HepG2 (cell line): ENCODE measurements around the gene AKT2. TPM values are rescaled to one million over a fixed set of nuclear protein-coding genes. Genes with fewer than 3 reads are reported as not detected.

Experiments used
- ATAC-seq: fragments of 200-7000 bp; cut with Tn5 transposase; 3 replicates; pipeline ENCODE4 v1.9.1; 2020; ENCODE audit warnings: mild to moderate bottlenecking, moderate library complexity
- BruUV-seq: library from RNA; stranded (reverse); fragments of 400-500 nt; replicated peaks from 2 replicates; lab custom pipeline; 2021; lab: Mats Ljungman, UMichigan
- CTCF ChIA-PET: fragments of 300-600 bp; formaldehyde crosslinking; extraction: SDS; loops from one replicate; lab custom pipeline; 2021; ENCODE audit warnings: low total read pairs, inconsistent platforms, low intra/inter-chr PET ratio; lab: Yijun Ruan, JAX
- POLR2A ChIA-PET: fragments of 350-600 bp; sonication (Branson Sonifier 250); formaldehyde crosslinking; loops from one replicate; lab custom pipeline; 2020; ENCODE audit warnings: antibody characterized with exemption, inconsistent platforms; lab: Yijun Ruan, JAX
- DNase-seq: peaks from one replicate; pipeline ENCODE4 v3.0.0-alpha.2; 2015; ENCODE audit warnings: low spot score
- FAIRE-seq: peaks from 3 replicates; lab custom pipeline; 2011; peaks lifted over from hg19 to GRCh38; lab: Jason Lieb, UNC
- H2AFZ ChIP-seq: one replicate; pipeline ENCODE4 v1.6.1; 2011; ENCODE audit warnings: low read length, inconsistent platforms
- H3K27ac ChIP-seq: fragments of 300-600 bp; 3 replicates; pipeline ENCODE4 v1.8.0; 2011; ENCODE audit warnings: mixed run types, mild to moderate bottlenecking, mixed read lengths, low read length, inconsistent platforms; ENCODE audit not compliant: insufficient read depth; ENCODE audit errors: extremely low read length
- H3K27me3 ChIP-seq, 2 experiments: fragments of 200-600 bp in 1 of 2; 2 replicates in 1 of 2; 3 replicates in 1 of 2; pipeline versions ENCODE4 v1.6.0 to v1.8.0; 2011; ENCODE audit warnings: low read length in 2 of 2, mild to moderate bottlenecking in 2 of 2, moderate library complexity in 2 of 2, inconsistent platforms in 1 of 2; ENCODE audit not compliant: insufficient read depth in 2 of 2, control insufficient read depth in 1 of 2
- H3K36me3 ChIP-seq, 2 experiments: fragments of 200-600 bp in 1 of 2; replicated peaks in 1 of 2; 2 replicates in 1 of 2; 3 replicates in 1 of 2; pipeline versions ENCODE4 v1.5.1 to v1.8.0; 2011; ENCODE audit warnings: low read length in 2 of 2, inconsistent platforms in 1 of 2; ENCODE audit not compliant: insufficient read depth in 2 of 2, control insufficient read depth in 1 of 2
- H3K4me1 ChIP-seq: 2 replicates; pipeline ENCODE4 v1.5.1; 2012; ENCODE audit warnings: low read length, inconsistent platforms; ENCODE audit not compliant: insufficient read depth
- H3K4me2 ChIP-seq: 2 replicates; pipeline ENCODE4 v1.6.0; 2011; ENCODE audit warnings: low read depth, low read length, inconsistent platforms
- H3K4me3 ChIP-seq, 3 experiments: fragments of 200-600 bp in 1 of 3; sonication (generic), shearing (Covaris generic) in 1 of 3; replicated peaks in 1 of 3; 2 replicates each; pipeline ENCODE4 v1.5.1; 2011 to 2016; ENCODE audit warnings: low read length in 3 of 3, inconsistent platforms in 2 of 3, low read depth in 2 of 3, mild to moderate bottlenecking in 2 of 3, control low read depth in 1 of 3, mixed read lengths in 1 of 3; ENCODE audit not compliant: insufficient read depth in 1 of 3
- H3K79me2 ChIP-seq: one replicate; pipeline ENCODE4 v1.6.1; 2011; ENCODE audit warnings: low read length, inconsistent platforms; ENCODE audit not compliant: insufficient read depth
- H3K9ac ChIP-seq: 2 replicates; pipeline ENCODE4 v1.6.0; 2011; ENCODE audit warnings: mild to moderate bottlenecking, low read depth, low read length, inconsistent platforms; ENCODE audit not compliant: insufficient read depth
- H3K9me3 ChIP-seq: 2 replicates; pipeline ENCODE4 v1.5.1; 2012; ENCODE audit warnings: mild to moderate bottlenecking, low read length
- H4K20me1 ChIP-seq: 2 replicates; pipeline ENCODE4 v1.6.0; 2011; ENCODE audit warnings: inconsistent platforms, mild to moderate bottlenecking, low read length, moderate library complexity; ENCODE audit not compliant: insufficient read depth
- AKAP8 ChIP-seq: sonication (generic); formaldehyde crosslinking; IDR thresholded peaks from 2 replicates; pipeline ENCODE4 v1.5.1; 2020; ENCODE audit warnings: mild to moderate bottlenecking, missing genetic modification reagents
- CREB1 ChIP-seq, 2 experiments: fragments of 450-650 bp in 1 of 2; IDR thresholded peaks; 2 replicates each; pipeline ENCODE4 v1.6.1; 2016 to 2017; ENCODE audit warnings: control low read depth in 1 of 2, mild to moderate bottlenecking in 1 of 2, missing compliant biosample characterization in 1 of 2, missing genetic modification characterization in 1 of 2
- DPF2 ChIP-seq: sonication (generic); formaldehyde crosslinking; IDR thresholded peaks from 2 replicates; pipeline ENCODE4 v1.4.0; 2020; ENCODE audit warnings: mild to moderate bottlenecking, low read depth, missing genetic modification reagents, borderline replicate concordance
- HIVEP1 ChIP-seq: sonication (generic); formaldehyde crosslinking; IDR thresholded peaks from 2 replicates; pipeline ENCODE4 v1.4.0; 2020; ENCODE audit warnings: mild to moderate bottlenecking, missing genetic modification reagents
- MXI1 ChIP-seq: IDR thresholded peaks from 3 replicates; pipeline ENCODE4 v1.6.1; 2012; ENCODE audit warnings: low read depth, low read length, inconsistent platforms, borderline replicate concordance
- TEAD3 ChIP-seq: optimal IDR thresholded peaks from 2 replicates; pipeline ENCODE3; 2016; ENCODE audit warnings: borderline replicate concordance
- ZKSCAN1 ChIP-seq: fragments of 150-350 bp; IDR thresholded peaks from 2 replicates; pipeline ENCODE4 v1.6.1; 2014; ENCODE audit warnings: low read length
- ZNF10 ChIP-seq: sonication (generic); formaldehyde crosslinking; IDR thresholded peaks from 2 replicates; pipeline ENCODE4 v1.4.0; 2020; ENCODE audit warnings: mild to moderate bottlenecking, low read depth, missing genetic modification reagents, borderline replicate concordance
- ZNF3 ChIP-seq: IDR thresholded peaks from 2 replicates; pipeline ENCODE4 v1.7.0; 2017; ENCODE audit warnings: inconsistent platforms
- ZNF713 ChIP-seq: sonication (generic); formaldehyde crosslinking; IDR thresholded peaks from 2 replicates; pipeline ENCODE4 v1.4.0; 2020; ENCODE audit warnings: mild to moderate bottlenecking, missing genetic modification reagents
- ZNF780A ChIP-seq: sonication (generic); formaldehyde crosslinking; IDR thresholded peaks from 2 replicates; pipeline ENCODE4 v1.8.0; 2022; ENCODE audit warnings: mild to moderate bottlenecking, missing genetic modification reagents, moderate library complexity
- WGBS: methylation state at CpG from one replicate; pipeline ENCODE4 v1.1.6; 2017; ENCODE audit warnings: low lambda C conversion rate; 5-methylcytosine and 5-hydroxymethylcytosine counted together
- in situ Hi-C: cut with HindIII; loops from 2 replicates; pipeline ENCODE4 v1.10.0; 2017; ENCODE audit warnings: low pct_unique_long_range_greater_than_20kb; ENCODE audit not compliant: extremely low pct_ligation_motif_present
- intact Hi-C: fragments of 100-400 bp; cut with micrococcal nuclease; formaldehyde crosslinking; loops from one replicate; pipeline ENCODE4 v1.10.0; 2022; ENCODE audit not compliant: unreplicated experiment
- polyA plus RNA-seq, 8 experiments: library from polyadenylated mRNA; depleted of rRNA in 3 of 8; stranded (reverse) in 7 of 8; unstranded in 1 of 8; fragments of >200 nt; fragmentation: Illumina TruSeq in 4 of 8; extraction: Trizol in 4 of 8; gene quantifications; 2 replicates each; pipeline versions ENCODE4 v1.2.1 to v1.2.3, GENCODE V29; 2011 to 2016; ENCODE audit warnings: low read depth in 4 of 8, missing spikeins in 1 of 8, mixed read lengths in 1 of 8; ENCODE audit not compliant: insufficient read depth in 1 of 8
- total RNA-seq, 5 experiments: library from RNA; depleted of rRNA; stranded (reverse); fragments of >200 nt; fragmentation: Illumina TruSeq; extraction: Trizol; gene quantifications; 2 replicates each; pipeline ENCODE4 v1.2.3, GENCODE V29; 2016; ENCODE audit warnings: low read depth in 1 of 5
- TF ChIP-seq, protein P1 (sequence below): IDR thresholded peaks from 2 replicates; pipeline ENCODE4 v1.6.1; 2016; ENCODE audit warnings: low read depth, control low read depth
- TF ChIP-seq, protein P2 (sequence below): sonication (generic); formaldehyde crosslinking; IDR thresholded peaks from 2 replicates; pipeline ENCODE4 v1.8.1; 2023; ENCODE audit warnings: mild to moderate bottlenecking, inconsistent platforms, moderate library complexity, missing genetic modification reagents, borderline replicate concordance
- TF ChIP-seq, protein P3 (sequence below): sonication (generic); formaldehyde crosslinking; IDR thresholded peaks from 2 replicates; pipeline ENCODE4 v1.4.0; 2020; ENCODE audit warnings: missing genetic modification reagents
- TF ChIP-seq, protein P4 (sequence below): sonication (generic); formaldehyde crosslinking; IDR thresholded peaks from 2 replicates; pipeline ENCODE4 v1.4.0; 2020; ENCODE audit warnings: missing genetic modification reagents; ENCODE audit errors: not compliant biosample characterization

The AKT2 gene
- total and polyA plus RNA-seq, 2 of the 13 experiments (the other 11 are each of a cell fraction or from before 2014, with no cell fraction given) = 82.1 to 173 TPM

DNA sequence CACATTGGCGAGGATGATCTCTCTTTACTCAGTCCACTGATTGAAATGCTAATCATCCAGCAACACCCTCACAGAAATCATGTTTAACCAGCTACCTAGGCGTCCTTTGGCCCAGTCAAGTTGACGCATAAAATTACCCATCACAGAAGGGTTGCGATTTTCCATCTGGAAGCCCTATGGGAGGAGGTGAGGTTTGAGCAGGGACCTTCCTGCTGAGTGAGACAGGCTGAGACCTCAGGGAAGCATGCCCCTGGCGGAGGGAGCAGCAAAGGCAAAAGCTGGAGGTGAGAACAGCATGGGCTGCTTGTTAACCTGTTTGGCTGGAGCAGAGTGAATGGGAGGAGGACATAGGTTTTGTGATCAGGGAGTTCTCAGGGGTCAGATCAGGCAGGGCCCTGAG is 74.3 kb downstream of the AKT2 start:
- ATAC-seq (no peak), FAIRE-seq (no peak), DNase-seq (no peak)
- H3K36me3 ChIP-seq = peaks cover 0 to 2% of the 10 kb centered on the region in 2 experiments; a peak in 1 of 5 replicates
- intact Hi-C loops = no loop called here
- H4K20me1 ChIP-seq = no peaks in the 10 kb centered on the region
- ChIA-PET POLR2A (no interaction called here), CTCF (no interaction called here)
- no peak overlapping the region for H3K4me3 ChIP-seq
- peaks cover 7% of the 10 kb centered on the region for H3K4me1 ChIP-seq
- H3K9ac ChIP-seq = no peak overlapping the region
- BruUV-seq = no TSS peak
- H3K27me3 ChIP-seq = no peaks in the 10 kb centered on the region
- in situ Hi-C loops = no loop called here
- H3K79me2 ChIP-seq = no peaks in the 10 kb centered on the region
- no peak overlapping the region for H3K27ac ChIP-seq
- 92% methylated on average over 5 of the region's 5 CpGs for WGBS
- H3K9me3 ChIP-seq = no peaks in the 10 kb centered on the region
- no peak overlapping the region for H3K4me2 ChIP-seq
- no peak for TF ChIP-seq MXI1
- TF ChIP-seq, protein P1, sequence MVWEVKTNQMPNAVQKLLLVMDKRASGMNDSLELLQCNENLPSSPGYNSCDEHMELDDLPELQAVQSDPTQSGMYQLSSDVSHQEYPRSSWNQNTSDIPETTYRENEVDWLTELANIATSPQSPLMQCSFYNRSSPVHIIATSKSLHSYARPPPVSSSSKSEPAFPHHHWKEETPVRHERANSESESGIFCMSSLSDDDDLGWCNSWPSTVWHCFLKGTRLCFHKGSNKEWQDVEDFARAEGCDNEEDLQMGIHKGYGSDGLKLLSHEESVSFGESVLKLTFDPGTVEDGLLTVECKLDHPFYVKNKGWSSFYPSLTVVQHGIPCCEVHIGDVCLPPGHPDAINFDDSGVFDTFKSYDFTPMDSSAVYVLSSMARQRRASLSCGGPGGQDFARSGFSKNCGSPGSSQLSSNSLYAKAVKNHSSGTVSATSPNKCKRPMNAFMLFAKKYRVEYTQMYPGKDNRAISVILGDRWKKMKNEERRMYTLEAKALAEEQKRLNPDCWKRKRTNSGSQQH (CRISPR knock-in tag) = no peak
- no peak overlapping the region for H2AFZ ChIP-seq

DNA sequence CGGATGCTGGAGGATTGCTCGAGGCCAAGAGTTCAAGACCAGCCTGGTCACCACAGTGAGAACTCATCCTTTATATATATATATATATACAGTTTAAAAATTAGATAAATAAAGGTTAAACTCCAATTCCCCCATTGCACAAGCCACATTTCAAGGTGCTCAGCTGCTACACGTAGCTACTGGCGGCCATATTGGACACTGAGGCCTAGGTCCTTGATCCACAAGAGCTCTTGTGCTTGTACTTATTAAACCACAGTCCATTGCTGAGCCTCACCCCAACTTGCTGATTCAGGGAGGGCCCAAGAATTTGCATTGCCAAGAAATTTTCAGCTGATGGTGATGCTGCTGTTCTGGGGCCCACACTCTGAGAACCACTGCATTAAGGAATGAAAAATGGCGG is 76.5 kb downstream of the AKT2 start:
- in situ Hi-C loops = no loop called here
- ATAC-seq (no peak), DNase-seq (no peak), FAIRE-seq (no peak)
- intact Hi-C loops = no loop called here
- ChIA-PET POLR2A (no interaction called here), CTCF (no interaction called here)
- Histone ChIP-seq H3K79me2 (no peaks in the 10 kb centered on the region), H3K36me3 (peaks cover 0 to 2% of the 10 kb centered on the region in 2 experiments; a peak in 1 of 5 replicates), H4K20me1 (no peaks in the 10 kb centered on the region), H3K27ac (no peak overlapping the region), H3K9ac (no peak overlapping the region), H3K4me1 (no peaks in the 10 kb centered on the region), H3K4me3 (no peak overlapping the region), H2AFZ (no peak overlapping the region), H3K4me2 (no peak overlapping the region), H3K9me3 (no peaks in the 10 kb centered on the region), H3K27me3 (no peaks in the 10 kb centered on the region)
- TF ChIP-seq, protein P2, sequence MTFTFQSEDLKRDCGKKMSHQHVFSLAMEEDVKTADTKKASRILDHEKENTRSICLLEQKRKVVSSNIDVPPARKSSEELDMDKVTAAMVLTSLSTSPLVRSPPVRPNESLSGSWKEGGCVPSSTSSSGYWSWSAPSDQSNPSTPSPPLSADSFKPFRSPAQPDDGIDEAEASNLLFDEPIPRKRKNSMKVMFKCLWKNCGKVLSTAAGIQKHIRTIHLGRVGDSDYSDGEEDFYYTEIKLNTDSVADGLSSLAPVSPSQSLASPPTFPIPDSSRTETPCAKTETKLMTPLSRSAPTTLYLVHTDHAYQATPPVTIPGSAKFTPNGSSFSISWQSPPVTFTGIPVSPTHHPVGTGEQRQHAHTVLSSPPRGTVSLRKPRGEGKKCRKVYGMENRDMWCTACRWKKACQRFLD = no peak
- TF ChIP-seq, protein P3, sequence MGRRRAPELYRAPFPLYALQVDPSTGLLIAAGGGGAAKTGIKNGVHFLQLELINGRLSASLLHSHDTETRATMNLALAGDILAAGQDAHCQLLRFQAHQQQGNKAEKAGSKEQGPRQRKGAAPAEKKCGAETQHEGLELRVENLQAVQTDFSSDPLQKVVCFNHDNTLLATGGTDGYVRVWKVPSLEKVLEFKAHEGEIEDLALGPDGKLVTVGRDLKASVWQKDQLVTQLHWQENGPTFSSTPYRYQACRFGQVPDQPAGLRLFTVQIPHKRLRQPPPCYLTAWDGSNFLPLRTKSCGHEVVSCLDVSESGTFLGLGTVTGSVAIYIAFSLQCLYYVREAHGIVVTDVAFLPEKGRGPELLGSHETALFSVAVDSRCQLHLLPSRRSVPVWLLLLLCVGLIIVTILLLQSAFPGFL (CRISPR knock-in tag) = no peak
- TF ChIP-seq, protein P4, sequence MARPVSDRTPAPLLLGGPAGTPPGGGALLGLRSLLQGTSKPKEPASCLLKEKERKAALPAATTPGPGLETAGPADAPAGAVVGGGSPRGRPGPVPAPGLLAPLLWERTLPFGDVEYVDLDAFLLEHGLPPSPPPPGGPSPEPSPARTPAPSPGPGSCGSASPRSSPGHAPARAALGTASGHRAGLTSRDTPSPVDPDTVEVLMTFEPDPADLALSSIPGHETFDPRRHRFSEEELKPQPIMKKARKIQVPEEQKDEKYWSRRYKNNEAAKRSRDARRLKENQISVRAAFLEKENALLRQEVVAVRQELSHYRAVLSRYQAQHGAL (CRISPR knock-in tag) = no peak
- TF ChIP-seq TEAD3 (CRISPR knock-in tag) (no peak), ZNF713 (CRISPR knock-in tag) (no peak), ZKSCAN1 (no peak), AKAP8 (CRISPR knock-in tag) (no peak), CREB1 (IDR thresholded peaks at IDR 0.05) (no peak), CREB1 (CRISPR knock-in tag; IDR thresholded peaks at IDR 0.05) (no peak), HIVEP1 (CRISPR knock-in tag) (no peak), DPF2 (CRISPR knock-in tag) (no peak), ZNF780A (no peak), ZNF3 (CRISPR knock-in tag) (no peak), ZNF10 (CRISPR knock-in tag) (no peak)
- 92% methylated on average over 5 of the region's 5 CpGs for WGBS
- no TSS peak for BruUV-seq
